Prostate gland (tissue), 2 donors: ENCODE results near the gene NTNG2. TPM values are rescaled to one million over a fixed set of nuclear protein-coding genes. Genes with fewer than 3 reads are reported as not detected.

ENCODE experiments used
- DNase-seq: peaks from one replicate; pipeline ENCODE4 v3.0.0-alpha.2; 2019; ENCODE audit warnings: low spot score
- H3K27ac ChIP-seq, 2 donors: fragments of 200-600 bp; sonication (generic); 2 replicates each; pipeline ENCODE4 v1.5.1; 2017 to 2019
- H3K27me3 ChIP-seq: fragments of 200-600 bp; sonication (generic); replicated peaks from 2 replicates; pipeline ENCODE4 v1.5.1; 2019; ENCODE audit not compliant: insufficient read depth
- H3K36me3 ChIP-seq, 2 donors: fragments of 200-600 bp; sonication (generic); 1 replicate in 1 of 2; 2 replicates in 1 of 2; pipeline versions ENCODE4 v1.5.1 to v1.8.1; 2017 to 2019
- H3K4me1 ChIP-seq: fragments of 200-600 bp; sonication (generic); replicated peaks from 2 replicates; pipeline ENCODE4 v1.5.1; 2019
- H3K4me3 ChIP-seq, 2 donors: fragments of 200-600 bp; sonication (generic); 2 replicates each; pipeline ENCODE4 v1.5.1; 2017 to 2019
- H3K9me3 ChIP-seq: fragments of 200-600 bp; sonication (generic); 2 replicates; pipeline ENCODE4 v1.5.1; 2017
- CTCF ChIP-seq, 4 experiments: fragments of 200-600 bp in 2 of 4; fragments of 450-650 bp in 2 of 4; sonication (generic) in 2 of 4; IDR thresholded peaks; 1 replicate in 3 of 4; 2 replicates in 1 of 4; pipeline ENCODE4 v1.5.1; 2016 to 2019; ENCODE audit warnings: antibody characterized with exemption in 4 of 4, mild to moderate bottlenecking in 2 of 4, moderate library complexity in 2 of 4
- POLR2A ChIP-seq: fragments of 450-650 bp; IDR thresholded peaks from one replicate; pipeline ENCODE4 v1.6.1; 2016; ENCODE audit warnings: antibody characterized with exemption, mild to moderate bottlenecking
- POLR2AphosphoS5 ChIP-seq: sonication (generic); formaldehyde crosslinking; IDR thresholded peaks from one replicate; pipeline ENCODE4 v1.6.1; 2017; ENCODE audit warnings: antibody characterized with exemption
- WGBS: methylation state at CpG from one replicate; pipeline ENCODE4 v1.1.5; 2018; 5-methylcytosine and 5-hydroxymethylcytosine counted together
- intact Hi-C: fragments of 100-400 bp; cut with DNase I; formaldehyde crosslinking; loops from one replicate; pipeline ENCODE4 v1.14.2; 2022
- total RNA-seq, 2 donors: library from RNA; depleted of rRNA; stranded (reverse); fragments of >200 nt; gene quantifications; one replicate each; pipeline ENCODE4 v1.1.0, GENCODE V29; 2016

NTNG2 gene
- total RNA-seq, 2 donors from 2014 or later: 12.7 to 37.4 TPM

- no peak for DNase-seq
- Histone ChIP-seq H3K9me3 (no peaks in the 10 kb centered on the region), H3K27me3 (no peaks in the 10 kb centered on the region), H3K36me3 (no peaks in the 10 kb centered on the region), H3K27ac (no peak overlapping the region), H3K4me3 (no peak overlapping the region), H3K4me1 (no peaks in the 10 kb centered on the region)
- WGBS: 24% methylated on average over 5 of the region's 5 CpGs
- intact Hi-C loops: no loop called here
- TF ChIP-seq CTCF (IDR thresholded peaks at IDR 0.05) (no peak), POLR2AphosphoS5 (no peak), POLR2A (no peak)
These were observed 5.6 kb upstream of the NTNG2 start for GRCh38 chr9:132156262-132156661.

GRCh38 chr9:132157347-132158116 lies 4.3 kb upstream of the NTNG2 start:
- Histone ChIP-seq H3K27me3 (no peaks in the 10 kb centered on the region), H3K36me3 (no peaks in the 10 kb centered on the region), H3K4me1 (no peaks in the 10 kb centered on the region), H3K27ac (no peak overlapping the region), H3K4me3 (no peak overlapping the region), H3K9me3 (no peaks in the 10 kb centered on the region)
- intact Hi-C loops: no loop called here
- 78% methylated on average over 19 of the region's 19 CpGs for WGBS
- DNase-seq: no peak
- no peak for TF ChIP-seq CTCF (IDR thresholded peaks at IDR 0.05)
- TF ChIP-seq POLR2AphosphoS5: no peak
- no peak for TF ChIP-seq POLR2A

GRCh38 chr9:132160802-132161742 lies 786 bp upstream of the NTNG2 start:
- DNase-seq: no peak
- H3K27ac ChIP-seq: no peak overlapping the region

GRCh38 chr9:132162764-132163456 lies 1.1 kb downstream of the NTNG2 start:
- H3K27ac ChIP-seq: peak overlapping the region; percentile 20 to 66
- H3K4me1 ChIP-seq: peaks cover 11% of the 10 kb centered on the region
- no peaks in the 10 kb centered on the region for H3K36me3 ChIP-seq
- H3K27me3 ChIP-seq: no peaks in the 10 kb centered on the region
- TF ChIP-seq CTCF (IDR thresholded peaks at IDR 0.05) (no peak), POLR2A (no peak), POLR2AphosphoS5 (no peak)
- H3K4me3 ChIP-seq: peak overlapping the region; percentile 53 to 57
- under 1% methylated on average over 74 of the region's 74 CpGs for WGBS
- intact Hi-C loops: no loop called here
- no peaks in the 10 kb centered on the region for H3K9me3 ChIP-seq
- DNase-seq: no peak

More at GRCh38 chr9:132160802-132161742, 786 bp upstream of the NTNG2 start:
- no peaks in the 10 kb centered on the region for H3K36me3 ChIP-seq
- H3K4me1 ChIP-seq: peaks cover 9% of the 10 kb centered on the region
- no peaks in the 10 kb centered on the region for H3K27me3 ChIP-seq
- intact Hi-C loops: no loop called here
- no peaks in the 10 kb centered on the region for H3K9me3 ChIP-seq
- no peak for TF ChIP-seq CTCF (IDR thresholded peaks at IDR 0.05)
- no peak for TF ChIP-seq POLR2A
- no peak for TF ChIP-seq POLR2AphosphoS5
- WGBS: 5% methylated on average over 50 of the region's 50 CpGs
- H3K4me3 ChIP-seq: peak overlapping the region; percentile 53 to 57
